Stomach smooth muscle (tissue), 2 donors: ENCODE data around the gene GALC.

Experiments used
- H3K27ac ChIP-seq: one replicate; pipeline ENCODE4 v1.7.0; 2013; ENCODE audit warnings: mild to moderate bottlenecking, low read length, inconsistent platforms
- H3K27me3 ChIP-seq, 2 donors: one replicate each; pipeline ENCODE4 v1.7.0; 2013; ENCODE audit warnings: low read length in 2 of 2; ENCODE audit not compliant: insufficient read depth in 2 of 2, control insufficient read depth in 1 of 2
- H3K36me3 ChIP-seq, 2 donors: one replicate each; pipeline ENCODE4 v1.7.0; 2013; ENCODE audit warnings: low read length in 2 of 2; ENCODE audit not compliant: control insufficient read depth in 2 of 2, insufficient read depth in 2 of 2
- H3K4me1 ChIP-seq: one replicate; pipeline ENCODE4 v1.7.0; 2013; ENCODE audit warnings: low read length; ENCODE audit not compliant: control insufficient read depth, insufficient read depth
- H3K4me3 ChIP-seq, 2 donors: one replicate each; pipeline ENCODE4 v1.7.0; 2013; ENCODE audit warnings: low read length in 2 of 2
- H3K9ac ChIP-seq, 2 donors: one replicate each; pipeline ENCODE4 v1.7.0; 2013; ENCODE audit warnings: low read length in 2 of 2, mild to moderate bottlenecking in 1 of 2
- H3K9me3 ChIP-seq, 2 donors: one replicate each; pipeline ENCODE4 v1.7.0; 2013; ENCODE audit warnings: low read length in 2 of 2; ENCODE audit not compliant: control insufficient read depth in 2 of 2
- donor health status: healthy.
- donor health status: Pancreatic carcinoma.

The GALC gene

DNA sequence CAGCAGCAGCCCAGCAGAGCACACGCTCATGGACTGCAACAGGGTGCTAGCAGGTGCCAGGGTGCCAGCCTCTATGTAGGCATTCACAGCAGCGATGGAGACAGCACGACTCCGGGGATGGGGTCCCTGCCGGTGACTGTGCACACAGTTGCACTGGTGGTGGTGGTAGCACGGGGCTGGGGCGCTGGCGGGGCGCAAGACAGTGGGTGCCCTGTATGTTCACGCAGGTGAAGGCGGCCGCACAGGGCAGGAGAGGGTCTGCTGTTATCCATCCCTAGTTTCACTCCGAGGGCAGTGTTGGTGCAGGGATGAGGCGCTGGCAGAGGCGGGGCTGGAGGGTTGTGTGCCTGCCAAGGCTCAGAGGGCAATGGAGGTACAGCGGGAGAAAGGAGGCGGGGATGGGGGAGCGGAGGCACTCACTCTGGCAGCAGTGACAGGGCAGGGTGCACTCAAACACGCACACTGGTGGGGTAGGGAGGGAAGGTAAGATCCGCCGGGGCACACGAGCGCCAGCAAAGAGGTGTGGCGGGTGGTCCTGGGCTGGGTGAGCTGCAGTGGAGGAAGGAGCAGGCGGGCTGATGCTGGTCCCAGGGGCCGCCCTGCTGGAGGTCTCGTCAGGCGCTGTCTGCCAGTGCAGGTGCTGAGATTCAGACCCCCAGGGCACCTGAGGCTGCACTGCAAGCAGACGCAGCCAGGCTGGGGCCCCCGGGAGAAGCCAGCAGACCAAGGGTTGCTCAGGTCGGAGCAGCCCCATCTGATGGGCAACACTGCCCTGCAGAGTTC is 76.7 kb downstream of the GALC start:
- Histone ChIP-seq H3K27ac (no peak overlapping the region), H3K9ac (no peak overlapping the region), H3K9me3 (peaks cover 0 to 2% of the 10 kb centered on the region in 2 donors), H3K36me3 (no peaks in the 10 kb centered on the region), H3K4me3 (no peak overlapping the region), H3K4me1 (no peaks in the 10 kb centered on the region), H3K27me3 (no peaks in the 10 kb centered on the region)

DNA sequence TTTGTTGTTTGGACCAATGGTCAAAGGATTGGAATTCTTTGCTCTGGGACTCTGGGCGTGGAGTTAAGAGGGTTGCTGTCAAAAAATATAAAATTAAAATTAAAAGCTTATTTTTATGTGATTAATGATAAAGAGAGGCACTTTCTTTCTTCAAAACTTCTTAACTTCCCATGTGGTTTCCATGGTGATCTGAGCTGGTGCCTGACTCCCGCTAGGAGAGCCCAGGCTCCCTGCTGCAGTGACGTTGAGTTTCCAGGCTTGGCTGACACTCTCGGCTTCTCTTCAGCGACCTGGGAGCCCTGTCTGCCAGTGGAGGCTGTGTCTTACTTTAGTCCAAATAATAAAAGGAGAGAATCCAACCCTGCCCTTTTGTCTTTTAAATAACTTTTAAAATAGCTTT is 84.4 kb downstream of the GALC start:
- Histone ChIP-seq H3K4me3 (no peak overlapping the region), H3K27ac (no peak overlapping the region), H3K27me3 (no peaks in the 10 kb centered on the region), H3K4me1 (no peaks in the 10 kb centered on the region), H3K9ac (no peak overlapping the region), H3K9me3 (peaks cover 3 to 4% of the 10 kb centered on the region in 2 donors), H3K36me3 (no peaks in the 10 kb centered on the region)

DNA sequence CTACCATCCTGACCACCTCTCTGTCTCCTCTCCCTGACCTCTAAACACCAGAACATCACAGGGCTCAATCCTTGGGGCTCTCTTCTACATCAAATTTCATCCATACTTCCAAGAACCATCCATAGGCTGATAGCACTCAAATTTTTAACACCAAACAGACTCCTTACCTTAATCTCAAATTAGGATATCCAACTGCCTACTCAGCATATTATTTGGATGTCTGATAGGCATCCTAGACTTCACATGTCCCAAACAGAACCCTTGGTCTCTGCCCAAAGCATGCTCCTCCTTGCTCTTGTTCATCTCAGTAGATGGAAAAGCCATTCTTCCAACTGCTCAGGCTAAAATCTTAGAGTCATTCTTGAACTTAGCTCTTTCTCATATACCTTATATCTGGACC is 91.3 kb downstream of the GALC start:
- peaks cover 0 to 2% of the 10 kb centered on the region in 2 donors for H3K27me3 ChIP-seq
- H3K4me1 ChIP-seq = no peaks in the 10 kb centered on the region
- H3K4me3 ChIP-seq = no peak overlapping the region
- no peaks in the 10 kb centered on the region for H3K9me3 ChIP-seq
- no peak overlapping the region for H3K9ac ChIP-seq
- no peak overlapping the region for H3K27ac ChIP-seq
- no peaks in the 10 kb centered on the region for H3K36me3 ChIP-seq

DNA sequence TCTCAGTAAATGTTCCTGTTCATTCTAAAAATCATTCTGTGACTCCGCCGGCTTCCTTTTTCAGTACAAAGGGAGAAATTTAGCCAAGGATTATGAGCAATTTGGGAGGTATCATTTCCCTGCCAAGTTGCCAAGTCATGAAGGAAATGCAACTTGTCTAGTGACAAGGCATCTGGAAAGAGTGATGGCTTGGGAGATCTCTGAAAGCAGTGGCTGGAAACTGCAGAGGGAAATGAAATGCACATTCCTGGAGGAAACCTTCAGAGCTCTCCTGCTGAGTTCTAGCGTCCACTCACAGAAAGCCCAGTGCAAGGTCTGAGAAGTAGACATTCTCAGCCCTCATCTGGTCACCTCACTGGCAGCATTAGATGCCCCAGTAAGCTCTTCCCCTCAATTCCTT is 91.7 kb downstream of the GALC start:
- Histone ChIP-seq H3K27me3 (peaks cover 0 to 2% of the 10 kb centered on the region in 2 donors), H3K27ac (no peak overlapping the region), H3K4me1 (no peaks in the 10 kb centered on the region), H3K9ac (no peak overlapping the region), H3K9me3 (no peaks in the 10 kb centered on the region), H3K36me3 (no peaks in the 10 kb centered on the region), H3K4me3 (no peak overlapping the region)

DNA sequence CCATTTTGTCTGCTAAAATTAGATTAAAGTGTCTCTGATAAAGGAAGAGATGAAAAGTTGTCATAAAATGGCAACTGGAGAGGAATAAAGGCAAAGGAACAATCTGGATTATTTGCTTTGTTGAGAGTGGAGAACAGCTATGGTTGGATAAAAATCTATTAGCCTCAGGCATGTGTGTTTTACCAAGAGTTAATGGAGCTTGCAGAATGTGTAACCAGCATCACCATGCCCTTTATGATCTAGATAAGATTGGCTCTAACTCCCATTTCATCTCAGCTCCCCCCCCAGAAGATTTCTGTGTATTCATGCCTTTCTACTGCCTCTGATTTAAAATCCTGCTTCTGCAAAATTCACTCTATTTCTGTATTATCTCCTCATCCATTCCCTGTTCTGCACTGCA is 93.8 kb downstream of the GALC start:
- Histone ChIP-seq H3K4me3 (no peak overlapping the region), H3K9ac (no peak overlapping the region), H3K9me3 (no peaks in the 10 kb centered on the region), H3K27ac (no peak overlapping the region), H3K36me3 (no peaks in the 10 kb centered on the region), H3K4me1 (no peaks in the 10 kb centered on the region), H3K27me3 (peaks cover 0 to 2% of the 10 kb centered on the region in 2 donors)

DNA sequence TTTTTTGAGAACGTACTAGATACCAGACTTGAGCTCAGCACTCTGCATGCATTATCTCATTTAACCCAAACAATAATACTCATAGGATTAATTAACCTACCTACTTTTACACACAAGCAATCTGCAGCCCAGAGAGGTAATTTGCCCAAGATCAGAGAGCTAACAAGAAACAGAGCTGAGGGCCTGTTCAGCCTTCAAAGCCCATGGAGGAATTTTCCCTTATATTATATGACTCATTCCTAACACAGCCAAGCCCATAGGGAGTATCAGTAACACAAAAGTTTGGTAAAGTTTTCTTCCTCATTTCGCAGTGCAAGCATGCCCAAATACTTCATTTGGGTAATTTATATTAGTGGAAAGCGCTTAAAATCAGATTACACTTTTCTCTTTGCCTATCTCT is 94.7 kb downstream of the GALC start:
- Histone ChIP-seq H3K4me1 (no peaks in the 10 kb centered on the region), H3K9me3 (no peaks in the 10 kb centered on the region), H3K4me3 (no peak overlapping the region), H3K9ac (no peak overlapping the region), H3K27me3 (peaks cover 0 to 2% of the 10 kb centered on the region in 2 donors), H3K27ac (no peak overlapping the region), H3K36me3 (no peaks in the 10 kb centered on the region)

DNA sequence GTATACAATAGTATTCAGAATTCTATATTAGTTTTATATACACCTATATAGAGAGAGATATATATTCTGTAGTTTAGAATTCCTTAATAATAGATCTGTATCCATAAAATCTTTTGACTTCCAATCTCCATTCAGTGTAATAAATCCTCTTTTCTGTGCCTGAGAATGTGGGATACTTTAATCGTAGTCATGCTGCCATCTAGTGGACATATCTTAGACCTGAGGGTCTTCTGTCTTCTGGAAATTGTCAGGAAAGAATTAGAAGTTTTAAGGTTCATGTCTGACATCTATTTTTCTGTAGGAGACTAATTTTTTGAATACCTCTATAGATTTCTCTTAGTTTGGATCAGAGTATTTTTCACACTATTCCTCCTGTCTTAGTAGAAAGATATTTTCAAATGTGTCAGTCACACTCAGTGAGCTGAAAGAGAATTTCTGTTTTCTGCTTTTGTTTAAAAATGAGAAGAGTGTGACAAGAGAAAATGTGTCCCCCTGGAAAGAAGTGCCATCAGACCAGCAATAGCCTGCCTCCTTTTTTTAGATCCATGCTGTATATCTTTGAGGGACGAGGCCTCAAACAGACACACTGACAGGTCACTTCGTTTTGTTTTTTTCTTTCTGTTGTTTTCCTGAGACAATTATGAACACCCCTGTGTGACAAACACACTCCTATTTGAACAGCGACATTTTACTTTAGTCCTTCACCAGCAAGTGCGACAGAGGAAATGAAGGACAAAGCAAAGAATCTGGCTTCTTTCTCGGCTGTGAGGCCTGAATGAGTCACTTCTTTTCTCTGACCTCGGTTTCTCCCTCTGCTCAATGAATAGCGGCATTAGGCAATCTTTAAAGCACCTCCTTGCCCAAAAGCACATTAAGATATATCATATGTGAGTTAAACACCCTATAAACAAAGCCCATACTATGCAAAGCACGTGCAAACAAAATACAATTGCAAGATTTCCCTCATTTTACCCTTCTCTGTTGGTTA is 96.3 kb downstream of the GALC start:
- no peak overlapping the region for H3K4me3 ChIP-seq
- no peaks in the 10 kb centered on the region for H3K36me3 ChIP-seq

DNA sequence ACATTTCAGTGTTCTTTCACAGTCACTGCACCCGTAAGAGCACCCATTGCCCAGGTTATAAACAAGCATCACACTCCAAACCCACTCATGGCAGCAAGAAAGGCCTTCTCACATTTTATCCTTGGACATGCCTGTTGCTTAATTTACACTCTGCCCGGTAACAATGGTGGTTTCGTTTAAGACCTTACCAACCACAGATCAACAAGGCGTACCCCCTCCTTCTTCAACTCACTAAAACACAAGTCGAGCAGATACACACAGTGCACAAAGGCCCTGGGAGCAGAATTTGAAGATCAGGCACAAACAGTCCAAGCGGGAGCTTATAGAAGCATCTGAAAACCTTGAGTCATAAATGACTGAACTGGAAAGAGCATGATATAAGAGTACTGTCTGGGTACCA is 98.1 kb downstream of the GALC start:
- H3K4me3 ChIP-seq = no peak overlapping the region
- no peak overlapping the region for H3K27ac ChIP-seq
- no peaks in the 10 kb centered on the region for H3K4me1 ChIP-seq
- no peaks in the 10 kb centered on the region for H3K9me3 ChIP-seq
- H3K27me3 ChIP-seq = no peaks in the 10 kb centered on the region
- H3K9ac ChIP-seq = no peak overlapping the region
- no peaks in the 10 kb centered on the region for H3K36me3 ChIP-seq

More for the DNA sequence above, 96.3 kb downstream of the GALC start:
- Histone ChIP-seq H3K27ac (no peak overlapping the region), H3K27me3 (peaks cover 0 to under 1% of the 10 kb centered on the region in 2 donors), H3K9ac (no peak overlapping the region), H3K4me1 (no peaks in the 10 kb centered on the region), H3K9me3 (no peaks in the 10 kb centered on the region)

DNA sequence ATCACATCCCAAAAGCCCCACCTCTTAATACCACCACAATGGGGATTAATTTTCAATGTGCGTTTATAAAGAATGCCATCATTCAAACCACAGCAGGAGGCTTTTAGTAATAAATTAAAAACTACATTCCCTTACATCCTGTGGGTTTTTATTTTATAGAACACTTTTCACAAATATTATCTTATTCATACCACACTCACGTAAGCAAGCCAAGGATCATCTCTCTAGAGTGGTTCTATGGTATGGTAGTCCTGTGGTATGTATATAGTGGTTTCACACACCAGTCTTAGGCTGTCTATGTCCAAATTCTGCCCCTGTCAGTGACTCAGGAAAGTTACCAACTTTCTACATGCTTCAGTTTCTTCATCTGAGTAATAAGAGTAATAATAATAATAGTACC is 100.2 kb downstream of the GALC start:
- Histone ChIP-seq H3K9ac (no peak overlapping the region), H3K27ac (no peak overlapping the region), H3K36me3 (no peaks in the 10 kb centered on the region), H3K4me1 (no peaks in the 10 kb centered on the region), H3K9me3 (no peaks in the 10 kb centered on the region), H3K27me3 (no peaks in the 10 kb centered on the region), H3K4me3 (no peak overlapping the region)

DNA sequence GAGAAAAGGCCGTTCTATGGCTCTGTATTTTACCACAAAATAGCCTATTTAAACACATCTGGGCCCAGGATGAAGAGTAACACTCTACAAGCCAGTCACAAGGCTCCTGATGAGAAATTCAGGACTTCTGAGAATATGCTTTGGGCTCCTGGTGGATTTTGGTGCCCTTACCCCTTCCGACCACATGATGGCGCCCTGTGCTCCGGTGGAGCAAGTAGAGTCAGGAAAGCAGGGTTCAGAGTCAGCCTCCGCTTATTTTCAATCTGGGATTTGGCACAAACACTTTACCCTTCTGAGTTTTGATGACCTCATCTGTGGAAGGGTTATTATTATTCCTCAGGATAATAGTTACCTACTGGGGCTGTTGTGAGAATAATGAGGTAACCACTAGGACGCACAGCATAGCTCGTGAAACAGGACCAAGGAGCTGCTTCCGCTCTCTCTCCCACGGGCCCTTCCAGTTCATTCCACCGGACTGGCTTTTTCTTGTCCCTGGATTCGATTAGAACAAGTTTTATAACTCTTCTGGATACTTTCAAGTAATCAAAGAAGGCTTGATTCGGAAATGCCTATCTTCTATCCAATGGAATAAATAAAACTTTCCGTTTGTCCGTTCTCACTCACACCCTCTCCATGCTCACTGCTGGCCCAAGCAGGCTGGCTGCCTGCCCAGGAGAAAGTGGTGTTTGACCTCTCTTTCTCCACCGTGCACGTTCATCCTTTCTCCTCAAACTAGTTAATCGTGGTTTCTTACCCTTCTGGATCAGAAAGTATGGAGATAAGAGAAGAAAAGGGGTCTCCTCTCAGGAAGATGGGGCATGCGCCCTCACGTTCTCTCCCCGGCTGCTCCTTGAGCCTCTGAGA is 104.6 kb downstream of the GALC start:
- Histone ChIP-seq H3K4me3 (no peak overlapping the region), H3K27ac (no peak overlapping the region), H3K36me3 (no peaks in the 10 kb centered on the region), H3K9ac (no peak overlapping the region), H3K27me3 (no peaks in the 10 kb centered on the region), H3K9me3 (peaks cover 0 to 3% of the 10 kb centered on the region in 2 donors), H3K4me1 (no peaks in the 10 kb centered on the region)
